ENCODE data around the gene SLC6A3.
"Not testable (repeated sequence)": the region's sequence is repeated elsewhere in the genome, so short reads cannot be mapped to it uniquely, and the experiment has no call there.

SLC6A3 gene

DNA sequence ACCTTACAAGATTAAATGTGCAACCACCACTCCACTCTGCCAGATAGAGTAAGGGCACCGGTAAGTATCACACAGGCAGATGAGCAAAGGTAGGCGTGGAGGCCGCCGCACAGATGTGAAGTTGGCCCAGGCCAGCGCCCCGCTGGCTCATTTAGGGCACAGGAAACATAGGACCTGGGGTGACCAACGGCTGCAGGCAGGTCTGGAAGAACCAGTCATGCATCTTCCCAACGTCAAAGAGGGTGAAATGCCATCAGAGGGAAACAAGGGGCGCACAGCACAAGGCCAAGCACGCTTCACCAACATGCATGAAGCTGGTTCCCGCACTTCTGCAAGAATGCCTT, 31.7 kb upstream of the SLC6A3 start:
- no peak for DNase-seq

DNA sequence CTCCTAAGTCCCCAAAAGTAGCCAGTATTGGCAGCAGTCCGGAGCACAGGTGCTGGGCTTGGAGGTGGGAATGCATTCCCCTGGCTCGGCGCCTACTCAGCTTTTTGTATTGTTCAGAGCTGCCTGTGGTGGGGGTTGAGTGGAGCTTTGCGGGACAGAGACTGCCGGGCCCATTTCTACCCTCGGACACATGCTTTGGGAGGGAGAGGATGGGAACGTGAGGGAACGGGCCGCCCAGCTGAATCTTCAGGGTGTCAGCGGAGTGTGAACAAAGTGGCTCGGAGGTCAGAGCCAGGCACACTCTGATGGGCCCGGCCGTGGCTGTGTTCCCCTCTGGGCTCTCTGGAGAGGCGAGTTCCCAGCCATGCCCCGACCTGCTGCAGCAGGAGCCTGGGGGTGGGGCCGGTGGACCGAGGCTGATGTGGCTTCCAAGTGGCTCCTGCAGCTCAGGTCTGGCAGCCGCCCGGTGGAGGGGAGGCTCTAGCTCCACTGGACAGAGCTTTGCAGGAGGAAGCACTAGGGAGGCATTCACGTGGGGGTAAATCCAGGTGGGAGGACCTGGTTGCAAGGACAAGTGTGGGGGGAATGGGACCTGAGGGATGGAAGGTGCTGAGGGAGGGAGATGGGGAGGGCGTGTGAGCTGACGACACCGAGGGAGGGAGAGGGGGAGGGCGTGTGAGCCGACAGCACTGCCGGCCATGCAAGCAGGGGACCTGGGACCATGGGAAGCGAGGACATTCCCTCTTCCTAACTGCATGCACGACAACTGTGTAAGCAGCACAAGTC, 31.1 kb upstream of the SLC6A3 start:
- no peak for DNase-seq

DNA sequence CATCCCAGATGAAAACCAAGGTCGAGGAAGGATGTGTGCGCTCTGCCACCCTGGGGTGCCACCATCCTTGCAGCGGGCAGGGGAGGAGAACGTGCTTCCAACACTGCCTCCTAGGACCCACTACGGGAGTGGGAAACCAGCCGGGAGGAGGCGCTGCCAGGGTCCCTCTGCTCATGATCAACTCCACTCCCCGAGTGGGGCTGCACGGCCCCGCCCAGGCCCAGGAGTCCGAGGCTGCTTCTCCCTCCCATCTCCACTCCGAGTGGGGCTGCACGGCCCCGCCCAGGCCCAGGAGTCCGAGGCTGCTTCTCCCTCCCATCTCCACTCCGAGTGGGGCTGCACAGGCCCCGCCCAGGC, 30.3 kb upstream of the SLC6A3 start:
- DNase-seq, result not testable (repeated sequence)

DNA sequence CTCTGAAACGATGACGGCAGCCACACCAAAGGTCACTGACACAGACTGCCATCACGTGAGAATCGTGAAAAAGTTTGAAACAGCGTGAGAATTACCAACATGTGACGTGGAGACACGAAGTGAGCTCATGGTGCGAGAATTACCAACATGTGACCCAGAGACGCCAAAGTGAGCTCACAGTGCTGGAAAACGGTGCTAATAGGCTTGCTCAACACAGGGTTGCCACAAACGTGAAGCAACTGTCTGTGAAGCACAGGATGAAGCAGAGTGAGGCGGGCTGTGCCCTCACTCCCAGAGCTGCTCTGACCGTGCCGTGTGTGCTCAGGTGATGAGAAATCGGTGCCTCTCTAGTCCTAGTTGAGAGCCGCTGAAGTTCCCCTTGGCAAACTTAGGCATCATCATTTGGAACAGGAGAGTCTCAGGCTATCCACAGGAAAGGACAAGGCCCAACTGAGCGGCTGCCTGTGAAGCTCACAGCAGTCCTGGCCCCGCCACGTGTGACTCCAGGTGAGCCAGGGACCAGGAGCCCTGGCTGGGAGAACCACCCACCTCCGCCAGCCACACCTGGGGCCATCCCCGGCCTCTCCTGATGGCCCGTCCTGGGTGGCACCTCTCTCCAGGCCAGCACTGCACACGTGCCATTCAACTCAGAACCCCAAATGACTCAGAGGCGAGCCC, 29.8 kb upstream of the SLC6A3 start:
- no peak for DNase-seq

DNA sequence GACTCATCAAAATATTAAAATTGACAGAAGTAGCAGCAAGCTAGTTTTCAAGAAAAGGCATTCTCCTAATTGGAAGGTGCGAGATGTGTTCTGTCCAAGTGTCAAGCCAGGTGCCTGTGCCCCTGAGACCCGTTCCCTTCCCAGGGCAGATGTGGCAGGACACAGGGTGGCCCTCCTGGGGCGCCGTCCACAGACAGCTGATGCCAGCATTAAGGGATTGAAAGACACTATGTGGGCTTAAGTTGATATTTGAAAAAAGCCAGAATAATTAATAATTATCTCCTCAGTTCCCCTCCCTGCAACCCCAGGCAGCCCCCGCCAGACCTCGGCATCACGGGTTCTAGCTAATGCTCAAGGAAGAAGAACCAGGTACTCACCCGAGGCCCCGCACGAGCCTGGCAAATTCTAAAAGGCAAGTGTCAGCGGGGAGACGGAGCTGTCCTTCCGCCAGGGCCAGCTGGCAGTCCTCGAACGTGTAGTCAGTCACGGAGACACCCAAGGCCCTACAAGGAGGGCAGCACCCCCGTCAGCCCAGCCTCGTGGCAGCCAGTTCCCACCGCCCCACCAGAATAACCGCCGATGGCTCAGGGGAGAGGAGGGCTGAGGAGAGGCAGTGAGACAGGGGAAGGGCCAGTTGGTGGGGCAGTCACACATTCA, 29.1 kb upstream of the SLC6A3 start:
- no peak for DNase-seq

DNA sequence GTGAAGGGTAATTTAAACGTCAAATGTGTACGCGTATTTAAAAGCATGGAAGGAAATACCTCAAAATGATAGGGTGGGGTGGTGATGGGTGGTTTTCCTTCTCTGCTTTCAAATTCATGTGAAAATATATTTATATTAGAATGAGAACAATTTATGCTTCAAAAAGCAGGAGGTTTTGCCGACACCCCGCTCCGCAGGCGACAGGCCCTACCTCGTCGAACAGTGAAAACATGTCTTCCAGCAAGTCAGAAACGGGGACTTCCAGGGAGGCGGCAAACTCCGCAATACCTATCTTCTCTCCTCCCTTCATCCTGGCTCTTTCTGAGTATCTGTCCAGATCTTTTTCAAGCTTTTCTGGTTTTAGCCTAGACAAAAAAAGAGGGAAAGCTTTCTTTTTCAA, 28.5 kb upstream of the SLC6A3 start:
- no peak for DNase-seq

DNA sequence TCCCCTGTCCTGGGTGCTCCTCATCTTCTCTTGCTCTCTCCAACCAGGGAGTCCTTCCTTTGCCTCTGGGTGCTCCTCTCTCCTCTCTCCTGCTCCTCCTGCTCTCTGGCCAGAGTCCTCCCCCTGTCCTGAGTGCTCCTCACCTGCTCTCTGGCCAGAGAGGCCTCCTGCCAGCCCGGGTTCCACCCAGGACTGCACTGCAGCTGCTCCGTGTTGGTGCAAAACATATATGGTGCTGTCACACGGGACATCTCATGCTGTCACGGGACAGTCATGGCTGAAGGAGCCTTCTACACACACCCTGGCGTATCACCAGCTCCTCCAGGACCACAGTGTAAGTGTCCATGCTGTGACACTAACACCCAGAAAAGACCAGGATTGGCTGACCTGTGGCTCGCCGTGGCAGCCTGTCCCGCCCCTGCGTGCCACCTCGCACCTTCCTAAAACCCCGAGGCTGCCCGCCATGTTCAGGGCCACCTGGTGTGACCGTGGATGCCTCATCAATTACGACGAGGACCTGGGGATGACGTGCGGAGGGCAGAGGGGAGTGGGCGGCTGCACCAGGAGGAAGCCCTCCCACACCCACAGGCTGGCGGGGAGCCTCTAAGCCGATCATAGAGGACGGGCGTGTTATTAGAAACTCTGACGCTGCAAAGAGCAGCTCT, 27.9 kb upstream of the SLC6A3 start:
- no peak for DNase-seq

DNA sequence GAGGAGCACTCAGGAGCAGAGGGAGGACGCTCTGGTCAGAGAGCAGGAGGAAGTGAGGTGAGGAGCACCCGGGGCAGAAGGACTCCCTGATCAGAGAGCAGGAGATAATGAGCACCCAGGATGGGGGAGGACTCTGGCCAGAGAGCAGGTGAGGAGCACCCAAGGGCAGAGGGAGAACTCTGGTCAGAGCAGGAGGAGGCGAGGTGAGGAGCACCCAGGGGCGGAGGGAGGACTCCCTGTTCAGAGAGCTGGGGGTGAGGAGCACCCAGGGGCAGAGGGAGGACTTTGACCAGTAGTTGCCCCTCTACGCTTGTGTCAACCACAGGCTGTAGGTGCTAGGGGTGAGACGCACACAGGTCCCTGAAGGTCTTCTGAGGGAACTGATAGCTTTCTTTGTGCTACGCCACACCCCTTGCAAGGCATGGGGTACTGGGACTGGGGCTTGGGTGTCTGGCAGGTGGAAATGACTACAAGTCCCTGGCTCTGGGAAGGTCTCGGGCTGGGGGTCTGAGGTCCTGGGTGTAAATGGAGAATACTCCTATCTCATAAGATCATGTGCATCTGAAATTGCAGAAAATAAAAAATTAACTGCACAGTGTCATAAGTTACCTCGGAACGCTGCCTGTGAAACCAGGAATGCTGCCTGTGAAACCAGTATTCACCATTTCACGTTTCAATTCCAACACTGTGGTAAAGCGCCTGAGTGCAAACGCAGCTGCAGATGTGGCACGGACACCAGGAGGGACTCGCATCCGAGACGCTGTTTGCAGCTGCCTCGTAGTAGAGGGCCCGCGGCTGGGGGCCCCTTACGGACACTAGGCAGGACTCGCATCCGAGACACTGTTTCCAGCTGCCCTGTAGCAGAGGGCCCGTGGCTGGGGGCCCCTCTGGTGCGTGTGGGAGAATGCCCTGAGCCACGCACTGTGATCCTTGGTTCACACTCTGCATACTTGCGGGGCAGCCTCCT, 27.0 kb upstream of the SLC6A3 start:
- no peak for DNase-seq

DNA sequence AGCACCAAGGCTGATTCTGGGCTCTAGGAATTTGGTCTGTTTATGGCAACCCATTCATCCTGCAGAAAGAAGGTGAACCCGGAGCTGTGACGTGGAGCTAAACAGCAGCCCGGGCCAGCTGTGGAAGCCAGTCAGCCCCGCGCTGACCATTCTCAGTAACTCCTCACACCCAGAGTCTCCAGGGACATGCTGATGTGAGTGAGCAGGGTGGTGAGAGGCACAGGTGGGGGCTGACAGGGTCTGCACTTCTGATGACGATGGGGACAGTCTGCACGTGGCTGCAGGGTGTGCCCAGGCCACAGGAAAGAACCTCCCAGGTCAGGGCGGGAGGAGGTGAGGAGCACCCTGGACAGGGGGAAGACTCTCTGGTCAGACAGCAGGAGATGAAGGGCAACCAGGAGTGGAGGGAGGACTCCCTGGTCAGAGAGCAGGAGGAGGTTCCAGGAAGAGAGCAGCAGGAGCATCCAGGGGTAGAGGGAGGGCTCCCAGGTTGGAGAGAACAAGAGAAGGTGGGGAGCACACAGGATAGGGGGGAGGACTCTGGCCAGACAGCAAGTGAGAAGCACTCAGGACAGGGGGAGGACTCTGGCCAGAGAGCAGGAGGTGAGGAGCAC, 26.1 kb upstream of the SLC6A3 start:
- DNase-seq, result no peak

DNA sequence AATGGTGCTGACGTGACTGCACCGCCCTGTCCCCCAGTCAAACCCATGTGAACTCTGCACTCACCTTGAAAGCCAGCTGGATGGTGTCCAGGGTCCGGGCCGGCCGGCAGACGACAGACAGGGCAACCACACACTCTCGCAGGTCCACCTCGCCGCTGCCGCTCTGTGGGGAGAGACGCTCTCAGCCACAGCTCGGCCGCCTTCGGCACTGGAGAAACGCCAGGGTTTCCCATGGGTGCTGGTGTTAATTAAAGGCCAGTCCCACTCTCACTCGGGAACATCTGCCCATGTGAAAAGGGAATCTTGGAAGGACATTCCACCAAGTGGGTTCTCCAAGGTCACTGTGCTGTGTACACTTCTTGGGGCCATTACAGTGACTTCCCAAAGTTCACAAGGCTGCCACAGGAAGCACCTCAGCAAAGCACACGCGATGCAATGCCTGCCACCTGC, 25.5 kb upstream of the SLC6A3 start:
- no peak for DNase-seq

DNA sequence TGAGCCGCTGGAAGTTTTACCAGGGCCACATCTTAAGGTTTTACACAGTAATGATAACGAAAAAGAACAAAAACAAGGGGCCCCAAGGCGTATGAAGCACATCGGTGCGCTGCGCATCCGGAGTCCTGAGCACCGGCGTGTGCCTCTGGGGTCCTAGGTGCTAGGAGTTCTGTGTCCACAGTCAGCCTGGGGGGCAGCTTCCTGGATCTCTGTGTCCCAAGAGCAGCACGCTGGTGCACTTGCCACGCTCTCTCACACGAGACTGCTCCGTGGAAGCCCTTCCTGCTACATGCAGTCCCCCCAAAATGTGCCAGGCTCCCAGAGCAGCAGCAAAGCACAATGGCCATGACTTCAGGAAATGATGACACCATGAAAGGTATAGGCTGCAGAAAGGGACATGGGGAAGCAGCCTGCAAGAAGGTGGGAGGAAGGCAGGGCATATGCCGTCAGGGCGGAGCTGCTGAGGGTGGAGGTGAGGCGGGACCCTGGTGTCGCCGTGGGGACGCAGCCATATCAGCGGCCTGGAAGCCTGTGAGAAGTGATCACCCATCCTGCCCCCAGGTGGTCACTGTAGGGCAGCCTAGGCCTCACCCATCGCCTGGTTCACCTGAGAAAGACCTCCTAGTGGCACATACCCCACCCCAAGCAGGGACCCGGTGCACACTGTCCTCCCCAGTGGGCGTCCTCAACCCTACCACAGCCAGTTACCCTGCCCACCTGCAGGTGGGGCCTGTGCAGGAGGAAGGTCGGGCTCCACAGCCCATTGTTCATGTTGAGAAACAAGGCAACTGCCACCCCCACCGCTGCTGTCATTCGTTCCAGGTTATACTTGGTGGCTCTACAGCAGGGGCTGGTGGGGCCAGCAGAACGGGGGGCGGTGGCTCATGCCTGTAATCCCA, 23.6 kb upstream of the SLC6A3 start:
- no peak for DNase-seq

DNA sequence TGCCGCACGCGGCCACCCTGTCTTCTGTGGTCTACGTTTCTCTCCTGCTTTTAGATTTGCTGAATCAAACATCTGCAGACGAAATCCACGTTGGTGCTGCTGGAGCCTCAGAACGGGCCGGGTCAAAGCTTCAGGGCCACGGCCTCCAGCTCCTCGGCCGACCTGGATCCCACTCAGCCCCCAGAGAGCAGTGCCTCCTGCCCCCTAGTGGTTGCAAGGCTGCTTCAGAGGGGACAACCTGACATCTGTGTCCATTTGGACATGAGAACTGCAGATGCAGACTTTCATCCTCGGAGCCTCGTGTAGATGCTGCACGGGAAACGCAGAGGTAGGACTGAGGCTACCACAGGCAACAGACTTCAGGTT, 23.0 kb upstream of the SLC6A3 start:
- peak; percentile 56 for DNase-seq

DNA sequence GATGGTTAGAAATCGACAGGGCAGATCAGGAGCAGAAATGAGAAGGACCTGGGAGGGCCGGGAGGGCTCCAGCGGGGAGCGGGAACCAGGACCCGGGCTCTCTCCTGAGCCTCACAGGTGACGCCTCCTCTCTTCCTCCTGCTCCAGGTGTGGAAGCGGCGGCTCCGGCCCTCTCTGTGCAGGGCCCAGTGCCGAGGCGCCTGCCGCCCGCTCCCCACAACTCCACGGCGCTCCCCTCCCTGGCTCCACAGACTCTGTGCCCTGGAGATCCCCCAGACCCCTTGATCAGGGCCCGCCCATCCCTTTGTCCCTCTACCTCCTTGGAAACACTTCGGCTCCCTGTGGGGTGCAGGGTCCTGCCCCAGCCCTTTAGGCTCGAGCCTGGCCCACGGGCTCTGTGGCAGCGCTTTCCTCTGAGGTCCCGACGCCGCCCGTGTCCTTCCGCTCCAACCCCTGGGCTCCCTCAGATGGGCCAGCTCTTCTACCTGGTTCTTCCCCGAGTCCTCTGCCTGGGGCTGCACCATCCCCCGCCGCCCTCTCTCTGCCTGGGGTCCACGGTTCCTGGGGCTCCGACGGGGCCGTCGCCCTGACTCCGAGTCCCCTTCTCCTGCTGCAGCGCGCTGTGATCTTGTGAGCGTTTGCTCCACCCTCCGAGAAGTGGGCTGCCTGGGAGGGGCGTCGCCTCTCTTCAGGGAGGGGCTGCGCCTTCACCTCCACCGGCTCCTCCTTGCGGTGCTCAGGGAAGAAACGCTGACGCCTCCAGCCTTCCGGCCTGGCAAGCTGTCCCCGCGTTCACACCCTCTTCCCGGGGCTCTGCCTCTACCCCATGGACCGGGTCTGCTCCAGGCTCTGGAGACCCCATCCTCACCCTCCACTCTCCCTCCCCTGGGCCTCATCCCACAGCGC, 22.4 kb upstream of the SLC6A3 start:
- no peak for DNase-seq

DNA sequence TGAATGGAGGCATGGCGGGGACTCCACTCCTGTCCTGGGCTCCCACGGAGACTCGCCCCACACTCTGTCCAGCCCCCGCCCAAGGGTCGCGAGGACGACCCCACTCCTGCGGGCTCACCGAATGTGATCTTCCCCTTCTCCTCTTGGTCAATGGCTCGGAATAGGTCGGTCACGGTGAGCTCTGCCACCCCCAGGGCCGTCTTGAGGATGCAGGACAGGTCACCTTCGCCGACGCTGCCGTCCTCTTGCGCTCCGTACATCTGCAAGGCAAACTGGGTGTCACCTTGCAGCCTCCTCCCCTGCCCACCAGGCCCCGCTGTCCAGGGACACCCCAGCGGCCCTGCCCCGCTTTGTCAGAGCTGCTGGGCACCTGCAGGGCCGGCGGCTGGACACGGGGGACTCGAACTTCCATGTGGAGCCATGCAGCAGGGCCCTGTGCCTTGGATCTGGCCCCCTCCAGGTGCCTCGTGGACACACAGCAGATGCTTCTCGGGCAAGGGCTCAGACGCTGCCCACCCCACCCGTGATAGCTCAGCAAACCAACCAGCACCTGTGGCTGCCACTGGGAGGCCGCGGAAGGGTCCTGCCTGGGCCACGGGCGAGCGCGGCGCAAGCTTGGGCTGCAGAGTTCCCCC, 21.5 kb upstream of the SLC6A3 start:
- peak; percentile 34 for DNase-seq

DNA sequence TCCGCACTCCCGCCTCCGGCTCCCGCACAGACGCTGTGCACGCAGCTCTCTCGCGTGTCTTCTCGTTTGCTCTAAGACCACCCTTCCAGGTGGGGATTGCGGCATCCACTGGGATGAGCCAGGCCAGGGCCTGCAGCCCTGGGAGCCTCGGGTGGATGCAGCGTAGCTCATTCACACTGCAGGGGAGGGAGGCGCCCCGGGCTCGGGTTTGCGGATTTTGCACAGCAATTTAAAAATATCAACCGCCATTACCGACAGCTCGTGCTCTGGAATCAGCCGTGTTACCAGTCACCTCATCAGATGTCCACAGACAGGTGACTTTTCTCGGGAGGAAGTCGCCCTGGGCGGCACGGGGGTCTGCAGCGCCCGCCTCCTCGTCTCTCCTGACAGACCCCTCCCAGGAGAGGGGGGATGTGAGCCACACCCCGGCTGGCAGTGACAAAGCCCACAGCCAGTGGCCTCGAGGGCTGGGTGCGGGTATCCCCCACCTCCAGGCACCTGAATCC, 20.8 kb upstream of the SLC6A3 start:
- no peak for DNase-seq

DNA sequence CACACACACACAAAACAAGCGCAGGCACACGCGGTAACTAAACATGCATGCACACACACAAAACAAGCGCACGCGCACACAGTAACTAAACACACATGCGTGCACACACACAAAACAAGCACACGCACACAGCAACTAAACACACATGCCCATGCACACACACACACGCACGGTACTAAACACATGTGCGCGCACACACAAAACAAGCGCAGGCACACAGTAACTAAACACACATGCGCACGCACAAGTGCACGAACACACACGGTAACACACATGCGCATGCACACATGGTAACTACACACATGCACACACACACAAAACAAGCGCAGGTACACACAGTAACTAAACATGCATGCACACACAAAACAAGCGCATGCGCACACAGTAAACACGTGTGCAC, 19.9 kb upstream of the SLC6A3 start:
- no peak for DNase-seq

DNA sequence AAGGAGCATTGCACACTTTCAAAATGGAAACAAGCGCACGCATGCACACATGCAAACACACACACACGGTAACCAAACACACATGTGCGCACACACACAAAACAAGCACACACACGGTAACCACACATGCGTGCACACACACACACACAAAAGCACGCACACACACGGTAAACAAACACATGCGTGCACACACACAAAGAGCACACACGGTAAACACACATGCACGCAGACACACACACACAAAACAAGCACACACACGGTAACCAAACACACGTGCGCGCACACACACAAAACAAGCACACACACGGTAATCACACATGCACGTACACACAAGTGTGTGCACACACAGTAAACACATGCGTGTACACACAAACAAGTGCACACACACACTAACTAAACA, 19.3 kb upstream of the SLC6A3 start:
- DNase-seq, result no peak

DNA sequence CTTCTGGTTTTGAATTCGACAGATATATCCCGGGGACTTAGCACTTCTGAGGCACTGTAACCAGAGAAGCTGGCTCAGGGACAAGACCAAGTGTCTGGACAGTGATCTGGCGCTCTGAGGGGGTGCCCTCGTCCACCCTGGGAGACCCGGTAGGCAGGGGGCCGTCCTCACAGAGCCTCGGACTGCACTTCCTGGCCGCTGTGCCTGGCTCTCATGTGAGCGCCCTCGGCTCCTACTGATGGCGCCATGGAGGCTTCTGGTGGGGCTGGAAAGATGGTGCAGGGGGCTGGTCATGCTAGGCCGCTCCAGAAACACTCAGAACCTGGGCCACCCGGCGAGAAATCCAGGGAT, 18.8 kb upstream of the SLC6A3 start:
- no peak for DNase-seq
